ENCODE results near the gene DDX39B.

DDX39B gene

GRCh38 chr6:31528821-31529328, 12.9 kb downstream of the DDX39B start, which contains the start of gene MCCD1:
Gene MCCD1, plus strand, starts transcription at chr6:31528962. Its CDS starts 53 bp downstream, at chr6:31529015.
- no peak within 1 kb of the TSS for H3K9ac ChIP-seq
- H3K27ac ChIP-seq = no peak within 1 kb of the TSS
- no peaks in the 10 kb centered on the region for H3K36me3 ChIP-seq (ENCODE audit: insufficient read depth)
- H3K4me3 ChIP-seq (IDR thresholded peaks at IDR 0.05; ENCODE audit: insufficient read depth, low read depth, low read length) = no peak within 1 kb of the TSS
- H3K4me2 ChIP-seq = no peak within 1 kb of the TSS
- TF ChIP-seq CTCF (conservative IDR thresholded peaks at IDR 0.05; ENCODE audit: low read depth, low read length) = no peak
- H4K20me1 ChIP-seq (ENCODE audit: insufficient read depth) = no peaks in the 10 kb centered on the region
- no peaks in the 10 kb centered on the region for H3K79me2 ChIP-seq (ENCODE audit: insufficient read depth, low read depth)
- H3K4me1 ChIP-seq (ENCODE audit: low read depth, poor library complexity, severe bottlenecking) = no peaks in the 10 kb centered on the region
- H3K27me3 ChIP-seq (ENCODE audit: insufficient read depth, low read depth) = no peaks in the 10 kb centered on the region
- H2AFZ ChIP-seq (ENCODE audit: low read depth) = no peak within 1 kb of the TSS

- TF ChIP-seq CTCF (conservative IDR thresholded peaks at IDR 0.05; ENCODE audit: low read depth, low read length) = no peak
- no peak overlapping the region for H3K9ac ChIP-seq
- no peaks in the 10 kb centered on the region for H3K79me2 ChIP-seq (ENCODE audit: insufficient read depth, low read depth)
- H3K27ac ChIP-seq = no peak overlapping the region
- no peak overlapping the region for H3K4me3 ChIP-seq (IDR thresholded peaks at IDR 0.05; ENCODE audit: insufficient read depth, low read depth, low read length)
- H3K27me3 ChIP-seq (ENCODE audit: insufficient read depth, low read depth) = no peaks in the 10 kb centered on the region
- H2AFZ ChIP-seq (ENCODE audit: low read depth) = no peak overlapping the region
- no peaks in the 10 kb centered on the region for H3K36me3 ChIP-seq (ENCODE audit: insufficient read depth)
- no peaks in the 10 kb centered on the region for H4K20me1 ChIP-seq (ENCODE audit: insufficient read depth)
- no peak overlapping the region for H3K4me2 ChIP-seq
- no peaks in the 10 kb centered on the region for H3K4me1 ChIP-seq (ENCODE audit: low read depth, poor library complexity, severe bottlenecking)
Observed at GRCh38 chr6:31528307-31528777, 13.5 kb downstream of the DDX39B start.

- H3K27me3 ChIP-seq (ENCODE audit: insufficient read depth, low read depth) = no peaks in the 10 kb centered on the region
- no peak overlapping the region for H3K4me3 ChIP-seq (IDR thresholded peaks at IDR 0.05; ENCODE audit: insufficient read depth, low read depth, low read length)
- H3K27ac ChIP-seq = no peak overlapping the region
- H3K36me3 ChIP-seq (ENCODE audit: insufficient read depth) = no peaks in the 10 kb centered on the region
- H3K4me1 ChIP-seq (ENCODE audit: low read depth, poor library complexity, severe bottlenecking) = no peaks in the 10 kb centered on the region
- H3K9ac ChIP-seq = no peak overlapping the region
- no peak for TF ChIP-seq CTCF (conservative IDR thresholded peaks at IDR 0.05; ENCODE audit: low read depth, low read length)
- H3K79me2 ChIP-seq (ENCODE audit: insufficient read depth, low read depth) = no peaks in the 10 kb centered on the region
- H2AFZ ChIP-seq (ENCODE audit: low read depth) = no peak overlapping the region
- no peak overlapping the region for H3K4me2 ChIP-seq
- no peaks in the 10 kb centered on the region for H4K20me1 ChIP-seq (ENCODE audit: insufficient read depth)
Observed at GRCh38 chr6:31525932-31526591, 15.7 kb downstream of the DDX39B start.

GRCh38 chr6:31525553-31525931, 16.3 kb downstream of the DDX39B start:
- Histone ChIP-seq H3K36me3 (ENCODE audit: insufficient read depth) (no peaks in the 10 kb centered on the region), H3K4me1 (ENCODE audit: low read depth, poor library complexity, severe bottlenecking) (no peaks in the 10 kb centered on the region), H3K9ac (no peak overlapping the region), H3K27ac (no peak overlapping the region), H2AFZ (ENCODE audit: low read depth) (no peak overlapping the region), H3K4me3 (IDR thresholded peaks at IDR 0.05; ENCODE audit: insufficient read depth, low read depth, low read length) (no peak overlapping the region), H3K4me2 (no peak overlapping the region), H4K20me1 (ENCODE audit: insufficient read depth) (no peaks in the 10 kb centered on the region), H3K79me2 (ENCODE audit: insufficient read depth, low read depth) (no peaks in the 10 kb centered on the region), H3K27me3 (ENCODE audit: insufficient read depth, low read depth) (no peaks in the 10 kb centered on the region)
- TF ChIP-seq CTCF (conservative IDR thresholded peaks at IDR 0.05; ENCODE audit: low read depth, low read length) = no peak
